Choroid plexus epithelial cell (primary cell): Measurements from ENCODE around the gene CIBAR2.
"Not testable (repeated sequence)": the region's sequence is repeated elsewhere in the genome, so short reads cannot be mapped to it uniquely, and the experiment has no call there.

Source experiments
- DNase-seq: peaks from one replicate; pipeline ENCODE4 v3.0.0-alpha.2; 2010; ENCODE audit warnings: low read depth
- H3K4me3 ChIP-seq: 2 replicates; pipeline ENCODE4 v1.5.1; 2011; ENCODE audit warnings: low read depth, mild to moderate bottlenecking, control low read depth, low read length, moderate library complexity
- TF ChIP-seq, protein P1 (sequence below): conservative IDR thresholded peaks from 2 replicates; pipeline ENCODE4 v1.5.1; 2011; ENCODE audit warnings: low read depth, mild to moderate bottlenecking, control low read depth, inconsistent platforms, low read length, moderate library complexity

Gene CIBAR2

DNA sequence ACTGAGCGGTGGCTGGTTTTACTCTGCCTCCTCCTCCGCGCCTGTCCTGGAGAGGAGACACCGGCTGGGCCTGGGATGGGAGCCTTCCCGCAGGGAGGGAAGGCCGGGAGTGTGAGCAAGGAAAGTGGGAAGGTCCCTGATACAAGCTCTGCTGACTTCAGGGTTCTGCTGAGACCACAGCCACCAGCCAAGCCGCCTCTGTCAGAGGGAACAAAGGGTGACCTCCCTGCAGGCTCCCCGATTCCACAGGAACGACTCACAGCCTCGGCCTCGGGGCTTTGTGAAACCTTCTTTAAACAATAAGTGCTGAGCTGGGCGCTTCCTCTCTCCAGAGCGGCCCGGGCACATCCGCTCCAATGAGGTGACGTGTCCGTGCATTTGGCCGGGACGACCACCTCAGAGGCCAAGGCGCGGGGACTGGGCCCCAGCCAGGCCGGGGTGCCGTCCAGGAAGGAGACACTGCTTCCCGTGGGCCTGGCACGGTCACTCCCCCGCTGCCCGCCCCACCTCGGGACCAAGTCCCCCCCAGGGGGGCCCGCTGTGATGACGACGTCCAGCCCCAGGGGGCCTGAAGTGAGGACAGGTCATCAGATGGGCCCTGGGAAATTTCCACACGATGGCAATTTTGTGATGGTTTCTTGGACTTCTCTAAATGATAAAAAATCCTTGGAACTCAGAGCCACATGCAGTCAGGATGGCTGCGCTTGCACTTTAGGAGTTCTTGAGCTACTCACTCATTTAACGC, 11.8 kb upstream of the CIBAR2 start:
- H3K4me3 ChIP-seq: no peak overlapping the region

DNA sequence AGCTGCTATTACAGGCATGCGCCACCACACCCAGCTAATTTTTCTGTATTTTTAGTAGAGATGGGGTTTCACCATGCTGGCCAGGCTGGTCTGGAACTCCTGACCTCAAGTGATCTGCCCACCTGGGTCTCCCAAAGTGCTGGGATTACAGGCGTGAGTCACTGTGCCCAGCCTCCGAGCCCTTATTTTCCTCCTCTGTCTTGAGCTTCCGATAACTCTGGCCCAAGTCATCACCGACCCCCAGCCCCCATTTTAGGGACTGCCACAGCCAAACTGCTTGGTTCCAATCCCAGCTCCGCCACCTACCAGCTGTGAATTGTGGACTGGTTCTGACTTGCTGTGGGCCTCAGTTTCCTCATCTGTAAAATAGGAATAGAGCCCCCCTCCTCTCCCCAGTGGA, 11.2 kb upstream of the CIBAR2 start:
- H3K4me3 ChIP-seq, DNase-seq: not testable (repeated sequence)

More for the DNA sequence above, 11.8 kb upstream of the CIBAR2 start:
- TF ChIP-seq, protein P1, sequence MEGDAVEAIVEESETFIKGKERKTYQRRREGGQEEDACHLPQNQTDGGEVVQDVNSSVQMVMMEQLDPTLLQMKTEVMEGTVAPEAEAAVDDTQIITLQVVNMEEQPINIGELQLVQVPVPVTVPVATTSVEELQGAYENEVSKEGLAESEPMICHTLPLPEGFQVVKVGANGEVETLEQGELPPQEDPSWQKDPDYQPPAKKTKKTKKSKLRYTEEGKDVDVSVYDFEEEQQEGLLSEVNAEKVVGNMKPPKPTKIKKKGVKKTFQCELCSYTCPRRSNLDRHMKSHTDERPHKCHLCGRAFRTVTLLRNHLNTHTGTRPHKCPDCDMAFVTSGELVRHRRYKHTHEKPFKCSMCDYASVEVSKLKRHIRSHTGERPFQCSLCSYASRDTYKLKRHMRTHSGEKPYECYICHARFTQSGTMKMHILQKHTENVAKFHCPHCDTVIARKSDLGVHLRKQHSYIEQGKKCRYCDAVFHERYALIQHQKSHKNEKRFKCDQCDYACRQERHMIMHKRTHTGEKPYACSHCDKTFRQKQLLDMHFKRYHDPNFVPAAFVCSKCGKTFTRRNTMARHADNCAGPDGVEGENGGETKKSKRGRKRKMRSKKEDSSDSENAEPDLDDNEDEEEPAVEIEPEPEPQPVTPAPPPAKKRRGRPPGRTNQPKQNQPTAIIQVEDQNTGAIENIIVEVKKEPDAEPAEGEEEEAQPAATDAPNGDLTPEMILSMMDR: no peak
- peak; percentile 70 for DNase-seq

DNA sequence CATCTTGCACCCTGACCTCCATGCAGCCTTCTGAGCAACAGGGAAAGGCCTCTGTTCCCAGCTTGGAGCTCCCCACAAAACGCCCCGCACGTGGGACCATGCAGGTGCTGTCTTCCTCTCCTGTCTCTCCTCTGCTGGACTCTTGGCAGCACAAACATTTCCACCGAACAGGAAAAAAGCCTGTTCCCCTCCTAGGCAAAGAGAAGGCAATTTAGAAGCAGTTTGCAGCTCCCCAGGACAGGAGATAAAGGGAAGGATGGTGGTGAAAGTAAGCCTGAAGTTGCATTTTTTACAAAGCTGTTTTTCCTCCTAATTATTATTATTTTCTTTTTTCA, 7.7 kb upstream of the CIBAR2 start:
- DNase-seq: no peak
- no peak overlapping the region for H3K4me3 ChIP-seq
- TF ChIP-seq, protein P1: no peak

DNA sequence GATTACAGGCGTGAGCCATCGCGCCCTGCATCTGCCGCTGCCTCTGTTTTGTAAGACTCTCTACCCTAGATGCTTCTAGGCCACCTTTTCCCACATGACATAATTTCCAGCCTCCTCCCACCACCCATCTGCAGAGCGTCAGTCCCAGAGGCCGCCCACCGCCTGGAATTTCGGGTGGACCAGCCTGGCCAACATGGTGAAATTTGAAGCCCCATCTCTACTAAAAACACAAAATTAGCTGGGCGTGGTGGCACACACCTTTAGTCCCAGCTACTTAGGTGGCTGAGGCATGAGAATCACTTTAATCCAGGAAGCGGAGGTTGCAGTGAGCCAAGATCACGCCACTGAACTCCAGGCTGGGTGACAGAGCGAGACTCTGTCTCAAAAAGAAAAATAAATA, 5.1 kb upstream of the CIBAR2 start:
- H3K4me3 ChIP-seq: no peak overlapping the region
- TF ChIP-seq, protein P1: no peak
- no peak for DNase-seq

DNA sequence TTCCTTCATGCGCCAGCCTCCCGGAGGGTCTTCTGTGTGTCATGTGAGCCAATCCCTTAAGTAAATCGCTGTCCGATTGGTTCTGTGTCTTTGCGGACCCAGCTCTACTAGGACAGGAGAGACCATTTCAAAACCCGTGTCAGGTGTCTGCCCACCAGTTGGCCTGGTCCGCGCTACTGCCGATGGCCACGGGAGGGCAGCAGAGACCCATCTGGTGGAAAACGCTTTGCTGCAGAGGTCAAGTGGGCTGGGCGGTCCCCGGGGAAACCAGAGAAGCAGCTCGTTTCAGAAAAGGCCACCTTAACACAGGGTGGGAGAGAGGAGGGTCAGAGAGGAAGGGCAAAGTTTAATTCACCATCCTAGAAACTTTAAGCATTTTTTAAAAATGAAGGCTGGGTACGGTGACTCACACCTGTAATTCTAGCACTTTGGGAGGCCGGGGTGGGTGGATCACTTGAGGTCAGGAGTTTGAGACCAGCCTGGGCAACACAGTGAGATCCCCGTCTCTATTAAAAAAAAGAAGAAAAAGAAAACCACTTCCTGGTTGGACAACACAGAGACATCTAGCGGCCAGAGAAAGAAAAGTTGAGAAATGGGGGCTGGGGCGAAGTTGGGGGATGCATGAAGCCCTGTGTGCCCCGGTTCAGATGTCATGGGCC, 2.8 kb upstream of the CIBAR2 start:
- peak; percentile 88 for DNase-seq
- H3K4me3 ChIP-seq: no peak overlapping the region
- TF ChIP-seq, protein P1: peak; percentile 99

DNA sequence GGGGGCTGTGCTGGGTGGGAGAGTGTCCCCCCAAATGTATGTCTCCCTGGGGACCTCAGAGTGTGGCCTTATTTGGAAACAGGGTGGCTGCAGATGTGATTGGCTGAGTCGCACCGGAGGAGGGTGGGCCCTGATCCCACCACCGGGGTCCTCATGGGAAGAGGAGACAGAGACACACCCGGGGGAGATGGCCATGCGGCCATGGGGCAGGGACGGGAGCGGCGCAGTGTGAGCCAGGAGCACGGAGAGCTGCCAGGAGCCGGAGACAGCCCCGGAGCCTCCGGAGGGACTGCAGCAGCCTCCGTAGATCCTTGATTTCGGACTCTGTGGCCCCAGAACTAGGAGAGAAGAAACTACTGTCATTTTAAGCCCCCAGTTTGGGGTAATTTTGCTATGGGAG, 1.6 kb upstream of the CIBAR2 start:
- DNase-seq: no peak
- TF ChIP-seq, protein P1: no peak

DNA sequence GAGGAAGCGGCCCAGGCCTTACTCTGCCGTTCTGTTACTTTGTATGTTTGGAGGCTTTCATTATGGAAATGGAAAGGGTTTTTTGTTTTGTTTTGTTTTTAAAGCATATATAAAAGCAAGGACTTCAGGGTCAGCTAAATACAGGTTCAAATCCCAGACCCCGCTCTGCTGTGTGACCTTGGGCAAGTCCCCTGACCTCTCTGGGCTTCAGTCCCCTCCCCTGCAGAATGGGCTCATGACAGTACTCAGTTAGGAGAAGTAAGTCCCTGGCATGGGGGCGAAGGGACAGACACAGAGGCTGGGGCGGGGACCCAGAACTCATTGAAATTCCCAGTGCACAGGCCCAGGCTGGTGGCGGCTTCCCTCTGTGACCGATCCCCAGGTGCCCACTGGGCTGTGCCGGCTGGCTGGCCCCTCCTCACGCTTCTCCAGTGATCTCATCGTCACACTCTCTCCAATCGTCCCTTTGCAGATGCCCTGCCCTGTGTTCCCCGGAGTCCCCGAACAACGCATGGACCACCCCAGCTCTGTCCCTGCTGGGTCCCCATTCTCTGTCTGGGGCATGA, 979 bp upstream of the CIBAR2 start:
- no peak overlapping the region for H3K4me3 ChIP-seq
- DNase-seq: no peak
- TF ChIP-seq, protein P1: no peak

More for the DNA sequence above, 1.6 kb upstream of the CIBAR2 start:
- no peak overlapping the region for H3K4me3 ChIP-seq
